Ectodermal cell (in vitro differentiated cells): ENCODE data around the gene TUBGCP2.

ENCODE experiments used
- H3K27ac ChIP-seq: 2 replicates; pipeline ENCODE4 v1.7.0; 2013; ENCODE audit warnings: mild to moderate bottlenecking, low read depth, low read length; ENCODE audit not compliant: insufficient read depth, poor library complexity, severe bottlenecking
- H3K27me3 ChIP-seq: 2 replicates; pipeline ENCODE4 v1.7.0; 2013; ENCODE audit warnings: mild to moderate bottlenecking, low read length; ENCODE audit not compliant: insufficient read depth, control insufficient read depth, poor library complexity, severe bottlenecking
- H3K36me3 ChIP-seq: one replicate; pipeline ENCODE4 v1.7.0; 2013; ENCODE audit warnings: low read length; ENCODE audit not compliant: control insufficient read depth, insufficient read depth
- H3K4me1 ChIP-seq: one replicate; pipeline ENCODE4 v1.7.0; 2013; ENCODE audit warnings: low read length; ENCODE audit not compliant: control insufficient read depth, insufficient read depth
- H3K4me3 ChIP-seq: 2 replicates; pipeline ENCODE4 v1.7.0; 2013; ENCODE audit warnings: low read depth, low read length, control low read depth; ENCODE audit not compliant: insufficient read depth
- H3K9me3 ChIP-seq: 2 replicates; pipeline ENCODE4 v1.7.0; 2013; ENCODE audit warnings: mild to moderate bottlenecking, low read length, moderate library complexity; ENCODE audit not compliant: control insufficient read depth
- WGBS, 2 experiments: methylation state at CpG; one replicate each; pipeline ENCODE4 v1.1.7; 2013; ENCODE audit warnings: missing lambda C conversion rate in 2 of 2; 5-methylcytosine and 5-hydroxymethylcytosine counted together

The TUBGCP2 gene

DNA sequence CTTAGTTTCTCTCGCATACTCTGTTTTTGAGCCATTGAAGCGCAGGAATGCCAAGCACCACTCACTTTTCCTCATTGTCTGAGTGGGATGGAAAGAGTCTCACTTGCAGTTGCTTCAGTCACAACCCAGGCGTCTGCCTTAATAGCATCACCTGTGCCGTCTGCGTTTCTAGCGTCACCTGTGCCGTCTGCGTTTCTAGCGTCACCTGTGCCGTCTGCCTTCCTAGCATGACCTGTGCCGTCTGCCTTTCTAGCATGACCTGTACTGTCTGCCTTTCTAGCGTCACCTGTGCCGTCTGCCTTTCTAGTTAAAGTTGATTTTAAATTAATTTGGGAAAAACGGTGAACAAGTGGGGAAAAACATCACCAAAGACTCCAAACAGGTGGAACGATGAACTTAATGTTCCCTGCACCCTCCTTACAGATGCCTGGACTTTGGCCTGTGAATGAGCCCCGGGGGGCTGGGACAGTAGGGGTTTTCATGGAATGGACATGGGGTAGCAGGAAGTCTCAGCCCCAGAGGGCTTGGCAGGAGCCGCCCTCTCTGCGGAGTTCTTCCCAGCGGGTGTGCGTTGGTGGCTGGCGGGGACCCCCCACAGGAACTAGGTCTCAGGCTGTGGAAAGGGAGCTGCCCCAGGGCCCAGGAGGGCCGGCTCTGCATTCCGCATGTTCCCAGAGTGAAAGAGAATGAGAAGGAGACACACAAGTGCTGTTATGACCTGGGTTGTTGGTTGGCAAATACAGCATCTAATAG is 3.5 kb upstream of the TUBGCP2 start:
- no peak overlapping the region for H3K4me3 ChIP-seq
- no peaks in the 10 kb centered on the region for H3K27me3 ChIP-seq
- no peaks in the 10 kb centered on the region for H3K9me3 ChIP-seq
- H3K27ac ChIP-seq = no peak overlapping the region
- WGBS, 2 experiments = 95 to 96% methylated on average over 23 of the region's 23 CpGs
- peaks cover 10% of the 10 kb centered on the region for H3K36me3 ChIP-seq
- H3K4me1 ChIP-seq = no peaks in the 10 kb centered on the region

GRCh38 chr10:133311570-133311969 is 2.9 kb upstream of the TUBGCP2 start:
- 95 to 97% methylated on average over 10 of the region's 10 CpGs for WGBS, 2 experiments

DNA sequence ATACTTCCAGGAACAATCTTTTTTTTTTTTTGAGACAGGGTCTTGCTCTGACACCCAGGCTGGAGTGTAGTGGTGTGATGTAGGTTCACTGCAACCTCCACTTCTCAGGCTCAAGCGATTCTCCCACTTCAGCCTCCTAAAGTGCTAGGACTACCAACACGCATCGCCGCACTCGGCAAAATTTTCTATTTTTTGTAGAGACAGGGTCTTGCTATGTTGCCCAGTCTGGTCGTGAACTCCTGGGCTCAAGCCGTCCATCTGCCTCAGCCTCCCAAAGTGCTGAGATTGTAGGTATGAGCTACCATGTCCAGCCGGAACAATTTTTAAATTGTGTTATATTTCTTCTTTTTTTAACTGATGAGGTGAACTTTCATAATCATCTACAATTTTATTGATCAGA is 2.1 kb upstream of the TUBGCP2 start:
- H3K4me1 ChIP-seq = no peaks in the 10 kb centered on the region
- 93 to 99% methylated on average over 7 to 8 of the region's 8 CpGs for WGBS, 2 experiments
- H3K27ac ChIP-seq = no peak overlapping the region
- H3K4me3 ChIP-seq = no peak overlapping the region
- H3K36me3 ChIP-seq = peaks cover 10% of the 10 kb centered on the region
- H3K27me3 ChIP-seq = no peaks in the 10 kb centered on the region
- H3K9me3 ChIP-seq = no peaks in the 10 kb centered on the region

More at GRCh38 chr10:133311570-133311969, 2.9 kb upstream of the TUBGCP2 start:
- Histone ChIP-seq H3K27ac (no peak overlapping the region), H3K9me3 (no peaks in the 10 kb centered on the region), H3K4me3 (no peak overlapping the region), H3K36me3 (peaks cover 10% of the 10 kb centered on the region), H3K4me1 (no peaks in the 10 kb centered on the region), H3K27me3 (no peaks in the 10 kb centered on the region)

GRCh38 chr10:133310399-133310755 is 1.7 kb upstream of the TUBGCP2 start:
- Histone ChIP-seq H3K36me3 (peaks cover 10% of the 10 kb centered on the region), H3K4me3 (no peak overlapping the region), H3K4me1 (no peaks in the 10 kb centered on the region), H3K27me3 (no peaks in the 10 kb centered on the region), H3K27ac (no peak overlapping the region), H3K9me3 (no peaks in the 10 kb centered on the region)
- 97% methylated on average over 16 of the region's 16 CpGs for WGBS, 2 experiments

DNA sequence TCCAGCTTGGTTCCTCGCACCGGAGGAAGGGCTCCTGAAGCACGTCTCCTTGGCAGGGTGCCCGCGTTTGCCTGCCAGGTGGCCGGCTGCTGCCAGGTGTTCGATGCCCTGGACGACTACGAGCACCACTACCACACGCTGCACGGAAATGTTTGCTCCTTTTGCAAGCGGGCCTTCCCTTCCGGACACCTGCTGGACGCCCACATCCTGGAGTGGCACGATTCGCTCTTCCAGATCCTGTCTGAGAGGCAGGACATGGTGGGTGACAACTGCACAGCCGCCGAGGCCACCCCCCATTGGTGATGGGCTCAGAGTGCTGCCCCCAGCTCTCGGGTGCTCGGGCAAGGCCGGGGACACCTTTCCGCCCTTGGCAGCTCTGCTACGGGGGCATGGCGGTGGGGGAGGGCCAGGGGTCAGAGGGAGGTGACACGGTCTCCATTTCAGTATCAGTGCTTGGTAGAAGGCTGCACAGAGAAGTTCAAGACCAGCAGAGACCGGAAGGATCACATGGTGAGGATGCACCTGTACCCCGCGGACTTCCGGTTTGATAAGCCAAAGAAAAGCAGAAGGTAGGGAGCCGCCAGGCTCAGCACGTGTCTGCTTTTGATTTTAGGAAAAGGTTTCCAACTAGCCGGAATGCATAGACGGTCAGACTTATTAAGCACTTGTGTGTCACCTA is 1.2 kb upstream of the TUBGCP2 start:
- no peak overlapping the region for H3K27ac ChIP-seq
- H3K4me1 ChIP-seq = no peaks in the 10 kb centered on the region
- H3K4me3 ChIP-seq = peak overlapping the region; percentile 96
- no peaks in the 10 kb centered on the region for H3K27me3 ChIP-seq
- 96% methylated on average over 33 of the region's 33 CpGs for WGBS, 2 experiments
- no peaks in the 10 kb centered on the region for H3K9me3 ChIP-seq
- peaks cover 10% of the 10 kb centered on the region for H3K36me3 ChIP-seq

GRCh38 chr10:133309100-133309719 is 538 bp upstream of the TUBGCP2 start:
- WGBS, 2 experiments = 26 to 28% methylated on average over 46 of the region's 46 CpGs
- Histone ChIP-seq H3K27me3 (no peaks in the 10 kb centered on the region), H3K36me3 (peaks cover 10% of the 10 kb centered on the region), H3K4me3 (peak overlapping the region; percentile 96), H3K4me1 (no peaks in the 10 kb centered on the region), H3K27ac (peak overlapping the region; percentile 94), H3K9me3 (no peaks in the 10 kb centered on the region)

- Histone ChIP-seq H3K36me3 (peaks cover 10% of the 10 kb centered on the region), H3K27ac (peak overlapping the region; percentile 1), H3K27me3 (no peaks in the 10 kb centered on the region), H3K9me3 (no peaks in the 10 kb centered on the region), H3K4me3 (peak overlapping the region; percentile 96), H3K4me1 (no peaks in the 10 kb centered on the region)
- 13% methylated on average over 25 of the region's 25 CpGs for WGBS, 2 experiments
Measured at GRCh38 chr10:133307776-133308420, 774 bp downstream of the TUBGCP2 start.

GRCh38 chr10:133306941-133307379 is 1.7 kb downstream of the TUBGCP2 start:
- H3K27ac ChIP-seq = no peak overlapping the region
- 95 to 96% methylated on average over 17 of the region's 17 CpGs for WGBS, 2 experiments
- peaks cover 13% of the 10 kb centered on the region for H3K36me3 ChIP-seq
- no peaks in the 10 kb centered on the region for H3K4me1 ChIP-seq
- H3K27me3 ChIP-seq = no peaks in the 10 kb centered on the region
- H3K4me3 ChIP-seq = no peak overlapping the region
- no peaks in the 10 kb centered on the region for H3K9me3 ChIP-seq

DNA sequence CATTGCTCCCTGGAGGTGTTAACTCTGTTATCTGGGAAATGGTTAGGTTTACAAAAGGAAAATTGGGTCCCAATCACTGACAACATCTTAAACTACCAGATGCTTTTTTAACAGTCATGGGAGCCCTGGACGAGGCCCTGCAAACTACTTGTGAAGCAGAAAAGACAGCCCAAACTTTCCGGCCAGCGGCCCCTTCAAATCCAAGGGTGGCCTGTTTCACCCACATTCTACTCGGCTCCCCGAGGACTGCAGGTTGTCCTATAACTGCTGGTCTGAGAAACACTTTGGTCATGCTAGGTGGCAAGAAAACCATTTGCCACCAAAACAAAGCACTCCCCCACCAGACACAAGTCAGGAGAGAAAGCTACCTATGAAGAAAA is 2.6 kb downstream of the TUBGCP2 start:
- Histone ChIP-seq H3K27me3 (no peaks in the 10 kb centered on the region), H3K4me1 (no peaks in the 10 kb centered on the region), H3K4me3 (no peak overlapping the region), H3K27ac (no peak overlapping the region), H3K9me3 (no peaks in the 10 kb centered on the region), H3K36me3 (peaks cover 13% of the 10 kb centered on the region)
- WGBS, 2 experiments = 94 to 97% methylated on average over 5 of the region's 5 CpGs

DNA sequence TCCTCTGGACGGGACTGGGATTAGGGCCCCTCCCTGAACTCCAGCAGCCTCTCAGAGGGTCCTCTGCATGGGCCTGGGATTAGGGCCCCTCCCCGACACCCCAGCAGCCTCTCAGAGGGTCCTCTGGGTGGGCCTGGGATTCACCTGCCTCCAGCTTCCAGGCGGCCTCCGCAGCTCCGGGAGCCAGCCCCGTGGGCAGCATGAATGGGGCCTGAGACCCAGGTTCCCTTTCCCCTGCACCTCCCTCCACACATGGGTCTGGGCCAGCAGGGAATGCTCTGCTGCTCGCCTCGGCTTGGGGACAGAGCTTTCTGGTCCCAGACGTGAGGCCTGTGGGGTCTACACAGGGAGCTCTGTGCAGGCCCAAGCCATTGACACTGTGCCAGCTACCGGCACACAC is 5.5 kb downstream of the TUBGCP2 start:
- Histone ChIP-seq H3K4me3 (no peak overlapping the region), H3K27ac (no peak overlapping the region), H3K27me3 (no peaks in the 10 kb centered on the region), H3K9me3 (no peaks in the 10 kb centered on the region), H3K36me3 (peaks cover 11% of the 10 kb centered on the region), H3K4me1 (no peaks in the 10 kb centered on the region)
- WGBS, 2 experiments = 92 to 93% methylated on average over 10 of the region's 10 CpGs
